Measurements from ENCODE around the gene SCN3A. TPM values are rescaled to one million over a fixed set of nuclear protein-coding genes. Genes with fewer than 3 reads are reported as not detected.

The SCN3A gene
- total and polyA plus RNA-seq, 9 donors = 0.20 to 3.4 (median 0.80) TPM

DNA sequence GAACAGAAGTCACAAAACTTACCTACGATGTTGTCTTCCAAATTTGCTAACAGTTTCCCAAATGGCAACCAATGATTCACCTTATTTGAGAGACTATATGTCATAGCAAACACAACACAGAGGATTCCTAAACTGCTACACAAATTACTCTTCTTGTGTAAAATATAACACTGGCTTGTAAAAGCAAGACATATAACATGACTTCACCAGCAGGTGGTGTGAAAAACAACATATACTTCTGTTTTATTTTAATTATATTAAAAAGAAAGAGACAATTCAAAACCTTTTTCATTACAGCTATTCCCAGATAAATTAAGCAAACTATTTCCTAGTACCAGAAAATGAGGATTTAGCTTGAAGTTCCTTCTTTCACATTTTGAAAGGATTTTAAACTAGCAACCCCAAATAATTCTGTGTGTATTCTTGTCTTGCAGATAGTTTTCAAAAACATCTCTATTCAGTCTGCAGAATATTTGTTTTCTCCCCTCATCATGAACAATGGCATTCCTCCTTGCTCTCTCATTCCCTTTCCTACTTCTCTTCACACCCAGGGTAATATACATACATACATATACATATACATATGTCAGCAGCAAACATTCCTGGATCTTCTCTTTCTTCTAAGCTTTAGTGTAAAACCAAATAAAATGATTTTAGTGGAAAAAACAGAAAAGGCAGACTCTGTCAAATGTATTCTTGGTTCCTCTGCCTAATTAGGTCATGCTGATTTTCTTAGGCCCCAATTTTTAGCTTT, 62.1 kb downstream of the SCN3A start:
- WGBS, 3 donors = 55 to 78% (median 75%) methylated on average over 1 of the region's 1 CpG
- Histone ChIP-seq H3K9me3 (no peaks in the 10 kb centered on the region), H3K4me3 (no peak overlapping the region), H3K27me3 (no peaks in the 10 kb centered on the region), H3K27ac (no peak overlapping the region), H3K4me1 (ENCODE audit: insufficient read depth) (no peaks in the 10 kb centered on the region), H3K36me3 (no peaks in the 10 kb centered on the region)
- intact Hi-C loops (cut with DNase I) = no loop called here
- no peak for DNase-seq
- TF ChIP-seq, protein P1, sequence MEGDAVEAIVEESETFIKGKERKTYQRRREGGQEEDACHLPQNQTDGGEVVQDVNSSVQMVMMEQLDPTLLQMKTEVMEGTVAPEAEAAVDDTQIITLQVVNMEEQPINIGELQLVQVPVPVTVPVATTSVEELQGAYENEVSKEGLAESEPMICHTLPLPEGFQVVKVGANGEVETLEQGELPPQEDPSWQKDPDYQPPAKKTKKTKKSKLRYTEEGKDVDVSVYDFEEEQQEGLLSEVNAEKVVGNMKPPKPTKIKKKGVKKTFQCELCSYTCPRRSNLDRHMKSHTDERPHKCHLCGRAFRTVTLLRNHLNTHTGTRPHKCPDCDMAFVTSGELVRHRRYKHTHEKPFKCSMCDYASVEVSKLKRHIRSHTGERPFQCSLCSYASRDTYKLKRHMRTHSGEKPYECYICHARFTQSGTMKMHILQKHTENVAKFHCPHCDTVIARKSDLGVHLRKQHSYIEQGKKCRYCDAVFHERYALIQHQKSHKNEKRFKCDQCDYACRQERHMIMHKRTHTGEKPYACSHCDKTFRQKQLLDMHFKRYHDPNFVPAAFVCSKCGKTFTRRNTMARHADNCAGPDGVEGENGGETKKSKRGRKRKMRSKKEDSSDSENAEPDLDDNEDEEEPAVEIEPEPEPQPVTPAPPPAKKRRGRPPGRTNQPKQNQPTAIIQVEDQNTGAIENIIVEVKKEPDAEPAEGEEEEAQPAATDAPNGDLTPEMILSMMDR (IDR thresholded peaks at IDR 0.05) = no peak
- TF ChIP-seq POLR2A (IDR thresholded peaks at IDR 0.05) = no peak
- no peak for TF ChIP-seq EP300 (IDR thresholded peaks at IDR 0.05)

DNA sequence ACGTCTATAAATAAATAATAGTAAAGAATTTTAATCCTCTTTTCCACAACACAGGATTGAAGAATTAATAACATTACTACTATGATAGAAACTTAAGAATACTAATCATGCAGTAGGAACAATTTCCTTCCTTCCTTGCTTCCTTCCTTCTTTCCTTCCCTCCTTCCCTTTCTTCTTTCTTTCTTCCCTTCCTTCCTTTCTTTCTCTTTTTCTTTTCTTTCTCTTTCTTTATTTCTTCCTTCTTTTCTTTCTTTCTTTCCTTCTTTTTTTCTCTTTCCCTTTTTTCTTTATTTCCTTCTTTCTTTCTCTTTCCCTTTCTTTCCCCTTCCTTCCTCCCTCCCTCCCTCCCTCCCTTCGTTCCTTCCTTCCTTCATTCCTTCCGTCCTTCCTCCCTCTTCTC, 77.6 kb downstream of the SCN3A start:
- WGBS, 3 donors = 76 to 86% (median 78%) methylated on average over 3 of the region's 3 CpGs
- Histone ChIP-seq H3K27me3 (no peaks in the 10 kb centered on the region), H3K9me3 (no peaks in the 10 kb centered on the region), H3K4me3 (no peak overlapping the region), H3K36me3 (no peaks in the 10 kb centered on the region), H3K4me1 (ENCODE audit: insufficient read depth) (no peaks in the 10 kb centered on the region), H3K27ac (no peak overlapping the region)
- DNase-seq = no peak
- intact Hi-C loops (cut with DNase I) = no loop called here
- no peak for TF ChIP-seq POLR2A (IDR thresholded peaks at IDR 0.05)
- no peak for TF ChIP-seq EP300 (IDR thresholded peaks at IDR 0.05)
- TF ChIP-seq, protein P1 (IDR thresholded peaks at IDR 0.05) = no peak

DNA sequence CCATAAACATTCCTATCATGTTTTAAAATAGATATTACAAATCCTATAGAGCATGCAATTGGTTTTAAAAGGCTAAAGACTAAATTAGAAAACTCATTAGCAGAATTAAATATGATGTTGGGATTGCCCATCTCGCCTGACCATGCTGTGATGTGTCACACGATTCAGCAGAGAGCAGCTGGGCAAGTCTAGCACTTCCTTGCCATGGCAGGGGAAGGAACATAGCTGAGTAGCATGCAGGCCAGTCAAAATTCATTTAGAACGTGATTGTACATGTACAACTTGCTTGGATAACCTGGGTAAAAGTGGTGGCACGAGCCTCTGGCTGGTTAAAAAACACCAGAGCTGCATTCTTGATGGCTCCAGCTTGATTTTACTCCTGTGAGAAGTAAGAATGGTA, 81.3 kb downstream of the SCN3A start:
- 53 to 70% (median 59%) methylated on average over 4 of the region's 4 CpGs for WGBS, 3 donors
- intact Hi-C loops (cut with DNase I) = no loop called here
- no peaks in the 10 kb centered on the region for H3K36me3 ChIP-seq
- H3K27me3 ChIP-seq = no peaks in the 10 kb centered on the region
- TF ChIP-seq EP300 (IDR thresholded peaks at IDR 0.05) (no peak), POLR2A (IDR thresholded peaks at IDR 0.05) (no peak)
- TF ChIP-seq, protein P1 (IDR thresholded peaks at IDR 0.05) = no peak
- H3K9me3 ChIP-seq = no peaks in the 10 kb centered on the region
- DNase-seq = no peak
- H3K27ac ChIP-seq = no peak overlapping the region
- H3K4me3 ChIP-seq = no peak overlapping the region
- H3K4me1 ChIP-seq (ENCODE audit: insufficient read depth) = no peaks in the 10 kb centered on the region

DNA sequence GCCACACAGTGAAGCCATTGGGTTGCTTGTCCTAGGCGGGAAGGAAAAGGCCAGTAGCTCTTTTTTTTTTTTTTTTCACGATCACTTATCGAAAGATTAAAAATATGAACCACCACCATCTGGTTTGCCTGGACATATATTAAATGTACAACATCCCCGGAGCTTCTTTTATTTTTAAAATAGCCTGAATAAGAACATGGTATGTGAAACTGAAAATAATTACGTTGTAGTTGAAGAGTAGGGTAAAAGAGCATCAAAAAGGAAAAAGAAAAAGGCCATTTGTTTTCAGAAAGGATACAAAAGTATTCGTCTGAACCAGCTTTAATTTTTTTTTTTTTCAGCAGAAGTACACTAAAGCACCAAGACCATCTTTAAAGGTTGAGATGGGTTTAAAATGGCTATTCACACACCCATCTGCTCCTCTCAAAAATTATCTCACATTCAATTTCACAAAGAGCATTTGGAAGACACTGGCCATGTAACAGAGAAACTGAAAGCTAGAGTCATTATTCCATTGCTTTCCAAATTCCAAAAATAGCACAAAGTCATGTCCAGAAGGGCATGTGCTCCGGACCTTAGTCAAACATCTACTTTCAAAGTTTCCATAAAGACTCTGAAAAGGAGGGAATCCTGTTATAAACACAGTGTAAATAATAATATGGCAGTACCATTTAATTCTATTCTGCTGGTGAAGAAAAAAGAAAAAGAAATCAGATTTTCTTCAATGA, 82.9 kb downstream of the SCN3A start:
- H3K36me3 ChIP-seq = no peaks in the 10 kb centered on the region
- no peak overlapping the region for H3K4me3 ChIP-seq
- no peak overlapping the region for H3K27ac ChIP-seq
- no peaks in the 10 kb centered on the region for H3K4me1 ChIP-seq (ENCODE audit: insufficient read depth)
- intact Hi-C loops (cut with DNase I) = no loop called here
- 74 to 76% (median 75%) methylated on average over 7 of the region's 7 CpGs for WGBS, 3 donors
- H3K9me3 ChIP-seq = no peaks in the 10 kb centered on the region
- DNase-seq = no peak
- no peaks in the 10 kb centered on the region for H3K27me3 ChIP-seq
- TF ChIP-seq EP300 (IDR thresholded peaks at IDR 0.05) (no peak), POLR2A (IDR thresholded peaks at IDR 0.05) (no peak)
- TF ChIP-seq, protein P1 (IDR thresholded peaks at IDR 0.05) = no peak
